ENCODE data around the gene MSMB. TPM values are rescaled to one million over a fixed set of nuclear protein-coding genes. Genes with fewer than 3 reads are reported as not detected.

MSMB gene
- total and polyA plus RNA-seq, 8 donors: 17.1 TPM; not detected in 7

DNA sequence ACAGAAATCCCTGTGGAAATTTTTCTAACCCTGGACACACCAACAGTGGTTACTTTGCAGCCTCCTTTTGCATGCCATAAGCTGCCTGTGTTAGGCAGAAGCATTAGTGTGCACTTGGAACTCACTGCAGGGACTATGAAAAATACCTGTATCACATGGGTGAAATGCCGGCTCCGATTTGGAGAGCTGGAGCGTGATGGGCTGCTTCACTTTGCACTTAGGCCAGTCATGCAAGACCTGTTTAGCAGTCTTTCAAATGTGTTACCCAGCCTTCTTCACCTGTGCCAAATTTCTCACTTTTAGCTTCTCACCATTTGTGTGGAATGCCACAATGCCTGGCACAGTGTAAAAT, 26.9 kb downstream of the MSMB start:
- intact Hi-C loops (cut with DNase I): no loop called here
- peak overlapping the region in 1 of 2 donors; percentile 64 for H3K4me3 ChIP-seq
- no peaks in the 10 kb centered on the region for H3K27me3 ChIP-seq
- DNase-seq: peak in 1 of 4 donors; percentile 33
- peak; percentile 7 for ATAC-seq
- no peaks in the 10 kb centered on the region for H3K9me3 ChIP-seq
- H3K36me3 ChIP-seq: peaks cover 0 to 24% of the 10 kb centered on the region in 2 donors
- TF ChIP-seq CTCF (IDR thresholded peaks at IDR 0.05): no peak
- H3K4me1 ChIP-seq: peaks cover 23 to 87% of the 10 kb centered on the region in 2 donors
- H3K27ac ChIP-seq: peak overlapping the region; percentile 49 to 97

- peak overlapping the region in 1 of 2 donors; percentile 64 for H3K4me3 ChIP-seq
- peak overlapping the region; percentile 49 to 97 for H3K27ac ChIP-seq
- peaks cover 0 to 29% of the 10 kb centered on the region in 2 donors for H3K36me3 ChIP-seq
- no peaks in the 10 kb centered on the region for H3K27me3 ChIP-seq
- H3K4me1 ChIP-seq: peaks cover 23 to 82% of the 10 kb centered on the region in 2 donors
- DNase-seq (no peak), ATAC-seq (no peak)
- TF ChIP-seq CTCF (IDR thresholded peaks at IDR 0.05): no peak
- H3K9me3 ChIP-seq: no peaks in the 10 kb centered on the region
- intact Hi-C loops (cut with DNase I): no loop called here
Observed at GRCh38 chr10:46018453-46019176, 27.5 kb downstream of the MSMB start.

GRCh38 chr10:46017733-46018132, 28.3 kb downstream of the MSMB start:
- DNase-seq (no peak), ATAC-seq (no peak)
- H3K27me3 ChIP-seq: no peaks in the 10 kb centered on the region
- intact Hi-C loops (cut with DNase I): no loop called here
- H3K36me3 ChIP-seq: peaks cover 0 to 38% of the 10 kb centered on the region in 2 donors
- H3K4me3 ChIP-seq: no peak overlapping the region
- peak overlapping the region; percentile 49 to 97 for H3K27ac ChIP-seq
- no peak for TF ChIP-seq CTCF (IDR thresholded peaks at IDR 0.05)
- peaks cover 23 to 75% of the 10 kb centered on the region in 2 donors for H3K4me1 ChIP-seq
- H3K9me3 ChIP-seq: no peaks in the 10 kb centered on the region

- H3K4me1 ChIP-seq: peaks cover 23 to 65% of the 10 kb centered on the region in 2 donors
- intact Hi-C loops (cut with DNase I): no loop called here
- ATAC-seq: no peak
Observed at GRCh38 chr10:46016811-46017210, 29.3 kb downstream of the MSMB start.

More at GRCh38 chr10:46016811-46017210, 29.3 kb downstream of the MSMB start:
- no peak for TF ChIP-seq CTCF (IDR thresholded peaks at IDR 0.05)
- H3K9me3 ChIP-seq: no peaks in the 10 kb centered on the region
- H3K36me3 ChIP-seq: peaks cover 0 to 47% of the 10 kb centered on the region in 2 donors
- H3K4me3 ChIP-seq: no peak overlapping the region
- H3K27me3 ChIP-seq: no peaks in the 10 kb centered on the region
- H3K27ac ChIP-seq: peak overlapping the region in 1 of 2 donors; percentile 37
- no peak for DNase-seq

Measured in left lung (tissue), 10 donors.